Peyer's patch (tissue), 4 donors: ENCODE results near the gene TGFB1I1. TPM values are rescaled to one million over a fixed set of nuclear protein-coding genes. Genes with fewer than 3 reads are reported as not detected.

Source experiments
- DNase-seq, 3 donors: peaks; one replicate each; pipeline ENCODE4 v3.0.0-alpha.2; 2017 to 2019
- H3K27ac ChIP-seq, 4 donors: fragments of 200-600 bp; sonication (generic); one replicate each; pipeline ENCODE4 v1.5.1; 2016 to 2019
- H3K27me3 ChIP-seq, 2 donors: fragments of 200-600 bp; sonication (generic); one replicate each; pipeline ENCODE4 v1.5.1; 2019
- H3K36me3 ChIP-seq, 3 donors: fragments of 200-600 bp; sonication (generic); one replicate each; pipeline ENCODE4 v1.5.1; 2016 to 2019
- H3K4me1 ChIP-seq, 4 donors: fragments of 200-600 bp; sonication (generic); one replicate each; pipeline ENCODE4 v1.5.1; 2016 to 2019
- H3K4me3 ChIP-seq, 4 donors: fragments of 200-600 bp; sonication (generic); 1 replicate in 3 of 4; 2 replicates in 1 of 4; pipeline ENCODE4 v1.5.1; 2016 to 2019; ENCODE audit warnings: mild to moderate bottlenecking in 1 of 4
- H3K9me3 ChIP-seq, 4 donors: fragments of 200-600 bp; sonication (generic); one replicate each; pipeline ENCODE4 v1.5.1; 2016 to 2019; ENCODE audit warnings: mild to moderate bottlenecking in 1 of 4
- CTCF ChIP-seq, 6 experiments: fragments of 450-650 bp in 4 of 6; fragments of 200-600 bp in 2 of 6; sonication (generic) in 1 of 6; IDR thresholded peaks; one replicate each; pipeline ENCODE4 v1.5.1; 2017 to 2019; ENCODE audit warnings: antibody characterized with exemption in 6 of 6, mild to moderate bottlenecking in 3 of 6, moderate library complexity in 1 of 6
- POLR2A ChIP-seq, 2 donors: fragments of 450-650 bp; IDR thresholded peaks; one replicate each; pipeline ENCODE4 v1.5.1; 2017; ENCODE audit warnings: antibody characterized with exemption in 2 of 2, mild to moderate bottlenecking in 2 of 2, moderate library complexity in 2 of 2
- total RNA-seq, 4 donors: library from RNA; depleted of rRNA; stranded (reverse); fragments of >200 nt; gene quantifications; one replicate each; pipeline ENCODE4 v1.1.0, GENCODE V29; 2016

The TGFB1I1 gene
- total RNA-seq, 4 donors from 2014 or later: 6.0 to 45.4 (median 18.2) TPM

DNA sequence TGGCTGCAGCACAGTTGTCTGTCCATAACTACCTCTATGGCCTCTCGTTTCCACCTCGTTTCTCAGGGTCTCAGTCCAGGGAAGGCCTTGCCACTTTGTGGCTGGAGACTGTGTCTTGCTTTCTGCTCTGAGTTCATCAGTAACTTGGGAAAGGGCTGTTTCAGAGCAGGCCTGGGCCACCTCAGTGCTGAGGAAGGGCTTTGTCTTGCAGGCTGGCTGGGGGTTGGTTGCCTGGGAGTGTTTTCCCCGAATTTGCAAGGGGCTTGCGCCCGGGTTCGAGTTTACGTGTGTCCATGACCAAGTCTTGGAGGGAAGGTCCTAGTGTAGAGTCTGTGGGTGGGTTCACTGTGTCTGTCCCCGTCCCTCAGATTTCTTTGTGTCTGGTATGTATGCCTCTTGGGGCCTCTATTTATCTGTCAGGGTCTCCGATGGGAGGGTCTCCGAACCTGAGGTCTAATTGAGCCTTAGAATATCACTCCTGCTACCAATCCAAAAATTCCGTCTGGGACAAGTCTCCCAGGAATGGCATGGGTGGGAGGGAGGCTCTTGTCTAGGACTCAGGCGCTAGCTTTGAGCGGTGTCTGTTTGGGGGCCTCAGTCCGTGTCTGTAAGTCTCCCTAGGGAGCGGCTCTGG is 594 bp upstream of the TGFB1I1 start:
- H3K36me3 ChIP-seq: peaks cover 0 to 6% (median 0%) of the 10 kb centered on the region in 3 donors
- H3K27ac ChIP-seq: peak overlapping the region; percentile 50 to 89 (median 77)
- DNase-seq: no peak
- H3K4me1 ChIP-seq: peaks cover 0 to 45% (median 14%) of the 10 kb centered on the region in 4 donors
- H3K27me3 ChIP-seq: no peaks in the 10 kb centered on the region
- H3K4me3 ChIP-seq: peak overlapping the region; percentile 37 to 66 (median 52)
- TF ChIP-seq POLR2A (IDR thresholded peaks at IDR 0.05) (no peak), CTCF (IDR thresholded peaks at IDR 0.05) (no peak)
- H3K9me3 ChIP-seq: no peaks in the 10 kb centered on the region

GRCh38 chr16:31472709-31473203 is 804 bp downstream of the TGFB1I1 start:
- H3K4me3 ChIP-seq: peak overlapping the region; percentile 37 to 66 (median 52)
- DNase-seq: peak; percentile 41 to 88 (median 86)
- H3K36me3 ChIP-seq: peaks cover 0 to 4% (median 0%) of the 10 kb centered on the region in 3 donors
- H3K27me3 ChIP-seq: no peaks in the 10 kb centered on the region
- peak overlapping the region; percentile 50 to 89 (median 77) for H3K27ac ChIP-seq
- no peaks in the 10 kb centered on the region for H3K9me3 ChIP-seq
- TF ChIP-seq CTCF (IDR thresholded peaks at IDR 0.05) (peak in 5 of 6 experiments; percentile 26 to 67 (median 62)), POLR2A (IDR thresholded peaks at IDR 0.05) (no peak)
- peaks cover 0 to 51% (median 13%) of the 10 kb centered on the region in 4 donors for H3K4me1 ChIP-seq

GRCh38 chr16:31473264-31473984 is 1.5 kb downstream of the TGFB1I1 start:
- H3K4me3 ChIP-seq: peak overlapping the region in 1 of 4 donors; percentile 66
- TF ChIP-seq CTCF (IDR thresholded peaks at IDR 0.05) (no peak), POLR2A (IDR thresholded peaks at IDR 0.05) (no peak)
- peaks cover 0 to 56% (median 13%) of the 10 kb centered on the region in 4 donors for H3K4me1 ChIP-seq
- peak overlapping the region in 2 of 4 donors; percentile 83 to 89 for H3K27ac ChIP-seq
- peaks cover 0 to 4% (median 0%) of the 10 kb centered on the region in 3 donors for H3K36me3 ChIP-seq
- no peaks in the 10 kb centered on the region for H3K27me3 ChIP-seq
- no peaks in the 10 kb centered on the region for H3K9me3 ChIP-seq
- DNase-seq: no peak

- Histone ChIP-seq H3K9me3 (no peaks in the 10 kb centered on the region), H3K36me3 (peaks cover 0 to 4% (median 0%) of the 10 kb centered on the region in 3 donors), H3K4me3 (no peak overlapping the region), H3K27me3 (no peaks in the 10 kb centered on the region), H3K27ac (no peak overlapping the region), H3K4me1 (peaks cover 0 to 62% (median 13%) of the 10 kb centered on the region in 4 donors)
- TF ChIP-seq CTCF (IDR thresholded peaks at IDR 0.05): no peak
- no peak for TF ChIP-seq POLR2A (IDR thresholded peaks at IDR 0.05)
- no peak for DNase-seq
Measured at GRCh38 chr16:31474173-31474714, 2.3 kb downstream of the TGFB1I1 start.

- Histone ChIP-seq H3K27me3 (no peaks in the 10 kb centered on the region), H3K4me1 (peaks cover 0 to 69% (median 13%) of the 10 kb centered on the region in 4 donors), H3K9me3 (no peaks in the 10 kb centered on the region), H3K4me3 (no peak overlapping the region), H3K36me3 (peaks cover 0 to 4% (median 0%) of the 10 kb centered on the region in 3 donors), H3K27ac (no peak overlapping the region)
- no peak for DNase-seq
- TF ChIP-seq CTCF (IDR thresholded peaks at IDR 0.05): no peak
- TF ChIP-seq POLR2A (IDR thresholded peaks at IDR 0.05): no peak
Measured at GRCh38 chr16:31474773-31475738, 3.1 kb downstream of the TGFB1I1 start.
